AG04450 (cell line): ENCODE data around the gene MEX3D. TPM values are rescaled to one million over a fixed set of nuclear protein-coding genes. Genes with fewer than 3 reads are reported as not detected.
A peak's percentile ranks its signal among the peaks of the same experiment; 100 is the strongest.

Experiments
- CTCF ChIA-PET: fragments of 300-600, 350-600 bp; formaldehyde crosslinking; extraction: SDS; loops from one replicate; lab custom pipeline; 2022; ENCODE audit warnings: antibody characterized with exemption, inconsistent platforms; lab: Charles Lee
- POLR2A ChIA-PET: fragments of 350-600 bp; formaldehyde crosslinking; extraction: SDS; loops from one replicate; lab custom pipeline; 2021; ENCODE audit warnings: antibody characterized with exemption, inconsistent platforms; lab: Yijun Ruan, JAX
- DNase-seq: peaks from one replicate; pipeline ENCODE4 v3.0.0-alpha.2; 2011; ENCODE audit warnings: low read depth, low spot score
- H3K27ac ChIP-seq: one replicate; pipeline ENCODE4 v1.5.1; 2012; ENCODE audit warnings: low read depth, low read length, control low read depth
- H3K27me3 ChIP-seq: one replicate; pipeline ENCODE4 v1.6.0; 2012; ENCODE audit warnings: low read length; ENCODE audit not compliant: control insufficient read depth, insufficient read depth
- H3K4me3 ChIP-seq: 2 replicates; pipeline ENCODE4 v1.5.1; 2011; ENCODE audit warnings: mild to moderate bottlenecking, low read depth, low read length, control low read depth
- H3K9me3 ChIP-seq: 2 replicates; pipeline ENCODE4 v1.5.1; 2012; ENCODE audit warnings: low read length; ENCODE audit not compliant: control insufficient read depth, insufficient read depth
- CTCF ChIP-seq: IDR thresholded peaks from 2 replicates; pipeline ENCODE4 v1.5.1; 2011; ENCODE audit warnings: low read depth, low read length, control low read depth, inconsistent platforms
- polyA plus RNA-seq: library from polyadenylated mRNA; depleted of rRNA; stranded (reverse); fragments of >200 nt; gene quantifications from 2 replicates; pipeline ENCODE4 v1.2.3, GENCODE V29; 2011

MEX3D gene
- polyA plus RNA-seq, 1 experiment: 5.4 TPM

DNA sequence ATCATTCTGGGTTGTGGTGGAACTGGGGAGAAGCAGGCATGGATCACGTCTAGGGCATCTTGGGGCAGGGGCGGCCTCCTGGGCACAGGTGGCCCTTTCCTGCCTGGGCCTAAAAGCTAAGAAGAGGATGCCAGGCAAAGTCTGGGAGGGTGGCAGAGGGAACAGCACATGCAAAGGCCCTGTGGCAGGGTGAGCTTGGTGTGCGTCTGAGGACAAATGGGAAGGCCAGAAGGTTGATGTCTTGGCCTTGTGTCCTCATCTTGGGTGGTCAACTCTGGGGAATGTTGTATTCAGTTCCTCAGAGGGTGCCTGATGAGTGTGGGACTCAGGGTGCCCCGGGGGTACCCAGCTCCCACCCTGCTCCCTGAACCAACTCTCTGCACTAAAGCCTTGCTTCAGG is 49.7 kb downstream of the MEX3D start:
- TF ChIP-seq CTCF: no peak
- Histone ChIP-seq H3K27ac (no peak overlapping the region), H3K4me3 (no peak overlapping the region), H3K9me3 (peaks cover 12% of the 10 kb centered on the region), H3K27me3 (peaks cover 25% of the 10 kb centered on the region)
- ChIA-PET POLR2A (no interaction called here), CTCF (interaction anchor here (0.9 kb wide), 1 partner anchor 28 kb away, joined by 4 read pairs; no protein-coding TSS in a partner anchor)
- DNase-seq: no peak

GRCh38 chr19:1516395-1516753 is 51.8 kb downstream of the MEX3D start:
- CTCF ChIA-PET: no interaction called here
- Histone ChIP-seq H3K9me3 (peaks cover 12% of the 10 kb centered on the region), H3K4me3 (no peak overlapping the region), H3K27me3 (peaks cover 12% of the 10 kb centered on the region), H3K27ac (no peak overlapping the region)
- POLR2A ChIA-PET: no interaction called here
- DNase-seq: no peak
- no peak for TF ChIP-seq CTCF

GRCh38 chr19:1514986-1515721 is 53.0 kb downstream of the MEX3D start:
- peaks cover 12% of the 10 kb centered on the region for H3K27me3 ChIP-seq
- CTCF ChIA-PET: interaction anchor here (0.6 to 1.1 kb wide), 4 partner anchors 12 to 157 kb away, joined by 3 to 5 read pairs (median 4); no protein-coding TSS in a partner anchor
- POLR2A ChIA-PET: no interaction called here
- no peak for TF ChIP-seq CTCF
- no peak overlapping the region for H3K27ac ChIP-seq
- no peak for DNase-seq
- H3K4me3 ChIP-seq: no peak overlapping the region
- peaks cover 12% of the 10 kb centered on the region for H3K9me3 ChIP-seq

DNA sequence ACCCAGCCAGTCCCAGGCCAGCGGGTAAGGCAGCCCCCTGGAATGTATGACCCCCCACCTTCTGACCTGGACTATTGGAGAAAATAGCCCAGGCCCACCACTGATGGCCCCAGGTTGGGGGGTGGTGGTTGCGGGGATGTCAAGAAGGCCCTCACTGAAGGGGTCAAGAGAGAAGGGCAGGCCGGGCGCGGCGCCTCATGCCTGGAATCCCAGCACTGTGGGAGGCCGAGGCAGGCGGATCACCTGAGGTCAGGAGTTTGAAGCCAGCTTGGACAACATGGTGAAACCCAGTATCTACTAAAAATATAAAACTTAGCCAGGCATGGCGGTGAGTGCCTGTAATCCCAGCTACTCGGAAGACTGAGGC is 53.8 kb downstream of the MEX3D start:
- ChIA-PET CTCF (interaction anchor here (0.8 to 1.1 kb wide), 3 partner anchors 11 to 158 kb away, joined by 3 to 4 read pairs (median 3); no protein-coding TSS in a partner anchor), POLR2A (no interaction called here)
- H3K4me3 ChIP-seq: no peak overlapping the region
- H3K27me3 ChIP-seq: peaks cover 12% of the 10 kb centered on the region
- no peak overlapping the region for H3K27ac ChIP-seq
- no peak for TF ChIP-seq CTCF
- peaks cover 12% of the 10 kb centered on the region for H3K9me3 ChIP-seq
- DNase-seq: no peak

- Histone ChIP-seq H3K27me3 (peaks cover 12% of the 10 kb centered on the region), H3K9me3 (peaks cover 12% of the 10 kb centered on the region), H3K4me3 (peak overlapping the region; percentile 66), H3K27ac (no peak overlapping the region)
- no peak for DNase-seq
- peak; percentile 69 for TF ChIP-seq CTCF
- POLR2A ChIA-PET: no interaction called here
- CTCF ChIA-PET: no interaction called here
Measured at GRCh38 chr19:1513499-1514294, 54.4 kb downstream of the MEX3D start.
